Right hindlimb (tissue), 1 donor: ENCODE data around the gene IGSF11.
"Not testable (repeated sequence)": the region's sequence is repeated elsewhere in the genome, so short reads cannot be mapped to it uniquely, and the experiment has no call there.

ENCODE experiments used
- DNase-seq: peaks from one replicate; pipeline ENCODE4 v3.0.0-alpha.2; 2018

The IGSF11 gene, protein sequence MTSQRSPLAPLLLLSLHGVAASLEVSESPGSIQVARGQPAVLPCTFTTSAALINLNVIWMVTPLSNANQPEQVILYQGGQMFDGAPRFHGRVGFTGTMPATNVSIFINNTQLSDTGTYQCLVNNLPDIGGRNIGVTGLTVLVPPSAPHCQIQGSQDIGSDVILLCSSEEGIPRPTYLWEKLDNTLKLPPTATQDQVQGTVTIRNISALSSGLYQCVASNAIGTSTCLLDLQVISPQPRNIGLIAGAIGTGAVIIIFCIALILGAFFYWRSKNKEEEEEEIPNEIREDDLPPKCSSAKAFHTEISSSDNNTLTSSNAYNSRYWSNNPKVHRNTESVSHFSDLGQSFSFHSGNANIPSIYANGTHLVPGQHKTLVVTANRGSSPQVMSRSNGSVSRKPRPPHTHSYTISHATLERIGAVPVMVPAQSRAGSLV

DNA sequence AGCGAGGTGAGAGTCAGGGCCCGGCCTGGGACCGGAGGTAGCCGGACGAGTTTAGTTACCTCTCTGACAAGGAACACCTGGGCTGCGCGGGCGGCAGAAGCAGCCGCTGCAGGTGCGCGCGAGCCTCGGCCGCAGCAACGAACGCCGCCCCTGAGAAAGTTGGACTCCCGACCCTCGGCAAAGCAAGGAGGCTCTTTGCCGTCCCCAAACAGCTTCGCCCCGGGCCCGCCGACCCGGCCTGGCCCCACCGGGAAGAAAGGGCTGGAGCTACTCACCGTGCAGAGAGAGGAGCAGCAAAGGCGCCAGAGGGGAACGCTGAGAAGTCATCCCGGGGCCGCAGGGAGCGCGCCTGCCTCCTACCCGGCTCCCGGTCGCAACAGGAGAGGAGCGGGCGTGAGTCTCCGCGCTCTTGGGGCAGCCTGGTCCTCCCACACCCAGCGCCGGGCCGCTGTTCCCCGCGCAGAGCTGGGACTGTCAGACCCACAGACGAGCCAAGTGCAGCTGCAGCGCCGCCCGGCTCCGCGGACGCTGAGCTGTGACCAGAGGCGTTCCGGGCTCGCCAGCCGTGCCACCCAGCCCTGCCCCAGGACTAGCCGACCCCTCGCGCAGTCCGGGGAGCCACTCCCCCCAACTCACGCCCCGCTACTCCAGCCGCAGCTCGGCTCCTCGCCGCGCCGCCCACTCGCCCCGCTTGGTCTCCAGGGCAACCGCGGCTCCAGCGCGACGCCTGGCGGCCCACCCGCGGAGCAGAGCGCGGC, at the start of gene IGSF11:
IGSF11 (minus strand) TSS at position 591 of the 758 bp plus-strand sequence; CDS start at position 327, 264 bp downstream.
- peak; percentile 81 for DNase-seq

DNA sequence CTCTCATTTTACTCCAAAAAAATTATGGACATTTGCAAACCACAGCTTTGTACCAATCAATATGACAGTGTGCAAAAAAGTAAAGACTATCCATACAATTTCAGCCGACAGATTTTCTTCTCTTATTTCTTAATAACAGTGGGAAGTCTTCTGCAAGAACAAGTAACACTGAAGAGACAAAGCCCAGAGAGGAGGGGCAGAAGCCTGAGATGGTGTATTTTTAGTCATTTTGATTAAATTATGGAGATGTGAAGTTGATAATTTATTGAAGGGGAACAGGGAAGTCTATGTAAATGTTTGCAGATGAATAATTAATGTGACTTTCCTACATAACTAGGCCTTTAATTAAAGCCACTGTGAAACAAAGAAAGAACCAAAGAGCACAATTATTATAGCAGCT, 45.7 kb upstream of the IGSF11 start:
- no peak for DNase-seq

DNA sequence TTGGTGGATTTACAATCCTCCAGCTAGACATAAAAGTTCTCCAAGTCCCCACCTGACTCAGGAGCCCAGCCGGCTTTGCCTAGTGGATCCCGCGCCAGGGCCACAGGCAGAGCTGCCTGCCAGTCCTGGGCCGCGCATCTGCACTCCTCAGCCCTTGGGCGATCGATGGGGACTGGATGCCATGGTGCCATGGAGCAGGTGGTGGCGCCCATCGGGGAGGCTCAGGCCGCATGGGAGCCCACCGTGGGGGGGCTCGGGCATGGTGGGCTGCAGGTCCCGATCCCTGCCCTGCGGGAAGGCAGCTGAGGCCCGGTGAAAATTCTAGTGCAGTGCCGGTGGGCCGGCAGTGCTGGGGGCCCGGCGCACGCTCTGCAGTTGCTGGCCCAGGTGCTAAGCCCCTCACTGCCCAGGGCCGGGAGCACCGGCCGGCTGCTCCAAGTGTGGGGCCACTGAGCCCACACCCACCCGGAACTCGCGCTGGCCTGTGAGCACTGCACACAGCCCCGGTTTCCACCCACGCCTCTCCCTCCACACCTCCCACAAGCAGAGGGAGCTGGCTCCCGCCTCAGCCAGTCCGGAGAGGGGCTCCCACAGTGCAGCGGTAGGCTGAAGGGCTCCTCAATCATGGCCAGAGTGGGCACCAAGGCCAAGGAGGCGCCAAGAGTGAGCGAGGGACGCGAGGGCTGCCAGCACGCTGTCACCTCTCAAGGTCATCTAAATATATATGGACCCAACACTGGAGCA, 38.8 kb upstream of the IGSF11 start:
- DNase-seq: no peak

DNA sequence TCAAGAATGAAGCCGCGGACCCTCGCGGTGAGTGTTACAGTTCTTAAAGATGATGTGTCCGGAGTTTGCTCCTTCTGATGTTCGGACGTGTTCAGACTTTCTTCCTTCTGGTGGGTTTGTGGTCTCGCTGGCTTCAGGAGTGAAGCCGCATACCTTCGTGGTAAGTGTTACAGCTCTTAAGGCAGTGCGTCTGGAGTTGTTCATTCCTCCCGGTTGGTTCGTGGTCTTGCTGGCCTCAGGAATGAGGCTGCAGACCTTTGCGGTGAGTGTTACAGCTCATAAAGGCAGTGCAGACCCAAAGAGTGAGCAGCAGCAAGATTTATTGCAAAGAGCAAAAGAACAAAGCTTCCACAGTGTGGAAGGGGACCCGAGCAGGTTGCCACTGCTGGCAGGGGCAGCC, 37.8 kb upstream of the IGSF11 start:
- not testable (repeated sequence) for DNase-seq

DNA sequence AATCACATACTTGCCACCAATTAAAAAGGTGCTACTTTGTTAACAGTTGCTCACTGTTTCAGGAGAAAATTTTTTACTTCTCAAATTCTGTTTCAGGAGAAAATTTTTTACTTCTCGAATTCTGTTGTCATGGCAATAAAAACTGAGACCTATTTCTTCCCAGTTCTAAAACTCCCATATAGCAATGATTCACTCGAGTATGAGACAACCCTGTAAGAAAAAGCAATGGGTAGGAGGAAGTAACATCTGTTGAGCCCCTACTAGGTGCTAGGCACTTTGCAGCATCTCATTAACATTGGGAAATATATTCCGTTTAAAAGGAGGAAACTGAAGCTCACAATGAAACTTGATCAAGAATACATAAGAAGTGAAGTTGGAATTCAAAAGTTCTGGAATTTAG, 35.1 kb upstream of the IGSF11 start:
- DNase-seq: no peak

DNA sequence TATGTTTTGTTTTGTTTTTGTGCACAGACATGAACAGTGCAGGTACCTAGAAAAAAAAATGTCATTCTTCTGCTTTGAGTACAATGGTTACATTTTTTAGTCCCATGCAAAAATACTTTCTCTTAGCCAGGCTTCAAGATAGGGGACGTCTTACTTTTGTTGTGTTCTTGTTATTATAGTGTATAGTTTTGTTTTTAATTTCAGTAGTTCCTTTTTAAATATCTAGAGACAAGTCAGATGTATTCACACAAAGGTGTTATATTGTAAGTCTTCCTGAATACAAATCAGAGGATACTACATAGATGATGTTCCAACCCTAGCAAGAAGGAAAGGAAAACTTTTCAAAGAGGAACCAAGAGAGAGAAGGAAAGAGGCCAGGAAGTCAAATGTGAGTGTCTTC, 28.8 kb upstream of the IGSF11 start:
- no peak for DNase-seq

DNA sequence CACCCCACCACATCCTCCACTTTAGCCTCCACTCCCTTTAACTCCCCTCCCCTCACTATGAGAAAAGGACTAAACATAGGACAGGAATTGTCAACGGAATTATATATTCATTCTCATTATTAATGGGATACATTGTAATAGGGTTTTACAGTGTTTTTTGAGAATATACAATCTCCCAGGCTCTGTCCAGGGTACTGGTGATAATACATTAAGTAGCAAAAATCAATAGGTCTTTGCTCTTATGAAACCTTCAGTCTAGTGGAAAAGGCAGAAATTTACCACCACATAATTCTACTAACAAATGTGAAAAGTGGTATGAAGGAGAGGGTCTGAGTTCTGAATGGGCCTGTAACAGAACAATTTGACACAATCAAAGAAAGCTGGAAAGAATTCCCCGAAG, 28.2 kb upstream of the IGSF11 start:
- DNase-seq: no peak

DNA sequence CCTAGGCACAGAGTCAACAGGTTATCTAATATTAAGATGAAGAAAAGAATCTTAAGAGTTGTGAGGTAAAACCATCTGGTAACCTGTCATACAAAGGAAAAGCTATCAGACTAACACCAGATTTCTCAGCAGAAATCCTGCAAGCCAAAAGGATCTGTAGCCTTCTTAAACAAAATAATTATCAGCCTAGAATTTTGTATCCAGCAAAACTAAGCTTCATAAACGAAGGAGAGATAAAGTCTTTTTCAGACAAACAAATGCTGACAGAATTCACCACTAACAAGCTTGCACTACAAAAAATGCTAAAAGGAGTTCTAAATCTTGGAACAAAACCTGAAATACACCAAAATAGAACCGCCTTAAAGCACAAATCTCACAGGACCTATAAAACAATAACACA, 9.9 kb upstream of the IGSF11 start:
- no peak for DNase-seq

DNA sequence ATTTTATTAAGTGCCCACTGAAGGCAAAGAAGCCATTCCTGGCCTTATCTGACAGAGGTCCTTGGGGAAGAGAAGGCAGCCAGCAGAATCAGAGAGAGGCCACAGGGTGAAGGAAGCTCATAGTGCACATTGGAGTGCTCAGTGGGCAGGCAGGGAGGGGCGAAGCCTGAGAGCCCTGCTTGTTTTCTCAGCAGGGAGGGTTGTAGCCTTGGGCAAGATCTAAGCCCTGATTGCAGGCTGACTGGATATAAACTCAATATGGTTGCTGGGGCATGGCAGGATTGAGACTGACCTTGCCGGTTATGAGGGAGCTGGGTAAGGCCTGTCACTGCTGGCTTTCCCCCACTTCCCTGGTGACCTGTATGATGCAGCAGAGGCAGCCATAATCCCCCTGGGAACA, 7.5 kb upstream of the IGSF11 start:
- no peak for DNase-seq

DNA sequence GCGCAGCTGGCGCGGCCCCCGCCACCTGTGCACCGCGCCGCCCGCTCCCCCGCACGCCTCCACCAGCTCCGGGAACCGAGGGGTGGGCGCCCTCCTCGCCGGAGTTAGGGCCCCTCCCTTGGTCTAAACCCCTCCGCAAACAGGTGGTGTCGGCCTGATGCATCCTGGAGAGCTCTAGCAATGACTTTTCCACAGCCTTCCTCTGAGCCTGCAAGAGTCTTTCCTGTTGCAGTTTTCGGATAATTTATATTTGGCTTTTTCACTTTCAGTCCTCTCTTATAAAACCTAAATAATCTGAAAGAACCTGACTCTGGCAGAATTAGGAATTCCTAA, 334 bp upstream of the IGSF11 start:
- DNase-seq: no peak

DNA sequence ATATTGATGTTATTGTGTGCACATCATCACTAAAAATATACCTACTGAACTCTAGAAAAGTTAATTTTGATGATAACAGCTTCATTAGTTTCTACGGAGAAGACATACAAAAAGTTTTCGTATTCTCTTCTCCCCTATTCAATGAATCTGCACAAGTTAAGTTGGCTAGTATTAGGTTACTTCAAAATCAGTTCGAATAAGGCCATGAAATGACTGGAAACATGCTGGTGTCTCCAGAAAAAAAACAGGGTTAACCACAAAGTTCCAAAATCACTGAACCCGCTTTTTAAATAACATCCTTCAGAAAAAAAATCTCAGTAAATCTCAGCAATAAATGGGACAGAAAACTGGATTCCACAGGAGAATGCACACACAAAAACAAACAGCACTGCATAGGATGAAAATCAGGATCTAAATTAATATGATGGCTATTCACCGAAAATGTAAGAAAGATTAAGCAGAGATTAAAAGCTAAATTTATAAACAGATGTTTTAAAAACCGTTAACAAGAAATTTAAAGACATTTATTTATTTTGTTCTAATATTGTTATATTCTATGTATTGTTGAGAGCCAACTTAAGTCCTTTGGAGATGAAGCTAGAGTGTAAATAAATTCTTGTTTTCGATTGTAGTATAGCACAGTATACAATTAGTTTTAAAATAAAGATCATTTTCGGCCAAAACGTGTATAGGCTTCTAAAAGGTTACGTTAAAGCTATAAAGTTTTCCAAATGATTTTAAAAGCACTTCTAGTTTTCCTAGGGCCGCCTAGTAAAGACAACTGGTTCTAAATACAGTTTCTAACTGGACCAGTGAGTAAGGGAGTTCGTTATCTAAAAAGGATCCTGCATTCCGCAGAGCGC, 1.0 kb downstream of the IGSF11 start:
- no peak for DNase-seq

DNA sequence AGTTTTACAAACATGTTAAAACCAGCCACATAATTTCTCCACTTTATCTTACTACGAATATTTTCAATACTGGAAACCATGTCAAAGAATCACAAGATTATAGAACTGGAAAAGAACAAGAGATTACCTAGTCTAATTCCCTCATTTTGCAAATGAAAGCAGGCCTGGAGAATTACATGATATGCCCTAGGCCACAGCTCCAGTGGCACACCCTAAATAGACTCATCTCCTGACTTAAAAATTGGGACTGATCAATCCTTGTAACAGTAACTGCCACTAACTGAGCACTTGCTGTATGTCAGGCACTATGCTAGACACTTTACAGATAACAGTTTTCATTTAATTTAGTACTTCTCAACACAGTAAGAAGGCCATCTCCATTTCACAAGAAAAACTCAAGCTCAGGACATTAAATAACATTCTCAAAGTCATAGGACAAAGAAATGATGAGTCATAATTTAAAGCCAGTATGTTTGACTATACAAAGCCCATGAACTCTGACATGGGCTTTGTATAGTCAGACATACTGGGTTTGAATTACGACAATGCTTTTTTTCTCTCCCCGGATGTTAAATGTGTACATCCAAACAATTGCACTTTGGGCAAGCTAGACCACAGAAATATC, 9.4 kb downstream of the IGSF11 start:
- no peak for DNase-seq

DNA sequence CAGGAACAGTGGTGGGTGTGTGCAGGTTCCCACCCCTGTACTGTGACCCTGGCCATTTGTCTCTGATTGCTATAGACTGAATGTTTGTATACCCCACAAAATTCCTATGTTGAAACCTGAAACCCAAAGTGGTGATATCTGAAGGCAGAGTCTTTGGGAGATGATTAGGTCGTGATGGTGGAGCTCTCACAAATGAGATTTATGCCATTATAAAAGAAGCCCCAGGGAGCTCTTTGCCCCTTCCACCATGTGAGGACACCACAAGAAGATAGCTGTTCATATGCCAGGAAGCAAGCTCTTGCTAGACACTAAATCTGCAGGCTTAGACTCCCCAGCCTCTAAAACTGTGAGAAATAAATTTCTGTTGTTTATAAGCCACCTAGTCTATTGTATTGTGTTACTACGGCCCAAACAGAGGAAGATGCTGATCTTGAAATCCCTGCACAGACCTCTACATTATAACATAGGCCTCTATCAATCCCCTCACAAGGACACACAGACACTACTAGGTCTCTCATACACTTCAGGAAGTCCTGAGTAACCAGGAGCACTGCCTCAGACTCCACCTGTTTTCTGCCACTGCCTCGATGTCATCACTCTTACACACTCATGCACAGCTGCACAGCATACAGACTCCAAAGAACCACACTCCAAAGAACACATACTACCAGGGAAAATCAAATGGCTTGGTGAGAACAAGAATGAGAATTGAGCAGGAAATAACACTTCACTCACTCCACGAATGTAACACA, 14.7 kb downstream of the IGSF11 start:
- no peak for DNase-seq

DNA sequence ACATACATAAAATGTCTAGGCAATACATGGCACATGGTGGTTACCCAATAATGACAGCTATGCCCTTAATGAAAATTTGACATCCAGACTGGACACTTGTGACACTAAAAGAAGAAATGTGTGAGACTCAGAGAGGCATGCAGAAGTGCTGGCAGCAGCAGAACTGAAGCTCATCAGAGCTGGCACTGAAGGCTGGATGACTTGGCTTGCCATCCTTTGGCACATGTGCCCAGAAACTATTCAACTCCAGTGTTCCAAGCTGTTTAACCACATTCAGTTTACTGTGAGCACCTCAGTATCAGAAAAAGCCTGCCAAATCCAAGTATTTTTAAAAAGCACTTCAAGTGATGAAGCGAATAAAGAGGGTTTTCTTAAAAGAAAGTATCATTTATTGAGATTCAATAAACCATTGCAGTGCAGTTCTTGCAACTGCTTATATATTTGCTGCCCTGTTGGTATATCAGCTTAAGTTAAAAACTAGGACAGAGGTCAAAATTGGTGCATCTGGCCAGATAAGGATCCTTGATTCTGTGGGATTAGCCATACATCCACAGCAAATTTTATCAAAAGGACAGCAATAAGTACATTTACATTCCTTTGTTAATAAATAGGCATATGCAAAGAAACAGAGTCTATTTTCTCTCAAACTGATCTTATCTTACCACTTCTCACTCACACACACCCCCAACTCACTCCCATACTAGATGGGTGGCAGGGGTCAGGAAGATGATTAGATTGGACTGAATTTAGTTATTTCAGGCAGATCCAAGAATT, 15.8 kb downstream of the IGSF11 start:
- no peak for DNase-seq

DNA sequence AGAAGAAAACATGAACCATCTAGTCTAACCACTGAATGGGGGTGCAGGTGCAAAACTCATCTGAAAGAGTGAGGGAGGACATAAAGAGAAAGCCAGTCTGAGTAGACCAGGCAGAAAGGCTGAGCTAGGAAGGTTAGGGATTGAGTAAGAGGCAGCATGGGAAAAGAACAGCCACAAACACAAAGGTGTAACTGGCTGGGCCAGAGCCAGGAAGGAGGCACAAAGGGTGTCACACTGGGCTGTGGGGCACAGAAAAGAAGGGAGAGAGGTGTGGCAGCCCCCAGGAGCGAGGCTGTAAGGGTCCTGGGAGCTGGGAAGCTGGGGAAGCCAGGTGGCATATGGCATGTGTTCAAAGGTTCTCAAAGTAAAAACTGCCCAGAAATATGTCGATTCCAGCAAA, 18.7 kb downstream of the IGSF11 start:
- DNase-seq: no peak

DNA sequence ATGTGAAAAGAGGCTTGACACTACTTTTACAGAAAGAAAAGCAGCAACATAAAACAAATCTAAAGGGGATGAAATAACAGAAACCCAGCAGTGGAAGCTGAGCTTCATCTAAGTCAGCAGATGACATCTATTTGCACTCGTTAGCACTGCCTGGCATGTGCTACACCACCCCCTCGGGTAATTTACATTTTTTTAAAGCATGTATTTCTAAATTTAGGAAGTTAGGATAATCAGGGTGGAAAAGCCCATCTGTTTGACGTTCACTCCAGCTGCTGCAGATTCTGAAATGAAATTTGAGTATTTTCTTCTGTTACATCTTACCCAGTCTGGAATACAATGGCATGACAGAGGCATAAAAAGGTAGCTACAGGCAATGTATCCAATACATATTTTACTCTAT, 20.7 kb downstream of the IGSF11 start:
- no peak for DNase-seq

DNA sequence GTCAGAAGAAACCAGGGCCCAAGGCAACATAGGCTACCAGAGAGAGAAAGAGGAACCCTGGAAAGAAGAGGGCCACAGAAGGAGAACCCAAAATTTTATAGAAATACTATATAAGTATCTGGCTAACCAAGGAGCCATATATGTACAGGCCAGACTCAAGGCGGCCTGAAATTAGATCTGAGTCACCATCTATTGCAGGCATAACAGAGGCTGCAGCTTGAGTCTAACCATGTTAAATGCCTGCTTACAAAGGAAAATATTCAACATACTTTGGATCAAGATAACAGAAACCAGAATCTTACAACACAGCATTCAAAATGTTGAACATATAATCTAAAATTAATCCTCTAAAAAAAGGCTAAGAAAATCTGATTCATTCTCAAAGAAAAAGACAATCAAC, 23.1 kb downstream of the IGSF11 start:
- DNase-seq: no peak

DNA sequence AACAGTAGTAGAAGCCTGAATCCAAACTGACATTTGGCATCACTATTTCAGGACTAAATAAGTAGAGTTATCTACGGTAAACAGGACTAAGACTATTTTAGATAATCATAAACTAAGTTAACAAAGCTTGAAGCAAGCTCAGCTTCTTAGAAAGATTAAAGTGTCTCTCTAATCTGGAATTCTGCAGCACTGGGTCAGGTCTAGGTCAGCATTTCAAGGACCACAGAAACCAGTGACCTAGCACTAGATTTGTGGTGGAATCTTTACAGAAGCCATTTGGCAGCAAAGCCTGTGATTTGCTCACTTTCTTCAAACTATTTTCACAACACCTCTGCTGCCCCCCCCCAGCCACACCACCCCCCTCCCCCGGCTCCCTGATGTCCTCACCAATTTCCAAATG, 37.5 kb downstream of the IGSF11 start:
- DNase-seq: no peak

DNA sequence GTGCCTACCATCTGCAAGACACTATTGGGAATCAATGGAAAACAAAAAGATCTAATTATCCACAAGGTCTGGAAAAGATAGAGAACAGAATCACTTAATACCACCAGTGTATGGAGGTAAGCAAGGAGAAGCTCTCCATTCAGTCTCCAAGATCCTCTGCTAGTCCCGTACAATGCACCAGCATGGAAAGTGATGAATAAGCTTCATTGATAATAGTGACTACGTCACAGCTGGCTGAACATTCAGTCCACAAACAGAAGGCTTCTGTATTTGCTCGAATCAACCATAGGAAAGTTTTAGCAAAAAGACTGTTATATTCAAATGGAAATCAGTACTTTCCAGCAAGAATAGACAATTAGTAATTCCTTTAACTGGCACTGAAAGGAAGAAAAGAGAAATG, 42.9 kb downstream of the IGSF11 start:
- no peak for DNase-seq

DNA sequence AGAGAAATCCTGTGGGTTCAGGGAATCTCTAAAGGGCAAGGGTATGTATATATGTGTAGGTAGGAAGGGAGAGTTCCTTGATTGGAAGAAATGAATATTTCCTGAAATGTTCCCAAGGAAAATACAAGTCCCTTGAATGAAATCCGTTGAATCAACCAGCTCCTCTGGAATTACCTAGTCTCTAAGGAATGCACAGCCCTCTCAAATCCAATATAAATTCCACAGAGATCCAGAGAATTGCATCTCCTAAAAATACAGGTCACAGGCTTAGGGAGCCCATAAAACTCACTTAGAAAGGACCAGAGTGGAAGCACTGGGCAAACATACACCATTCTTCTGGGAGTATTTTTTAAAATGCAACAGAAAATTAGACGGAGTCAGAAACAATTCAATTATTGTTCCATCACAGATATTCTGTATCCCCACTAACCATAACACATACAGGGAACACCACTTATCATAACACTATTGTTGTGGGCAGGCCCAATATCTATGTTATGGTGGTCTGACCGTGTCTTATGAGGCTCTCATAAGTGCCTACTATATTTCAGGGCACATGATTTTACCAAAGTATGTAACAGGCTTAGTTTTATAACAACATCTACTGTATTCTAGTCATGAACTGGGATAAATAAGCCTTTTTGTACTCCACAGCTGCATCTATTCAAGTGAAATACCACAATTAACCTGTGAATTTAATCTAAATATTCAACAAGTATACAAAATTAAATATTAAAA, 43.7 kb downstream of the IGSF11 start:
- DNase-seq: no peak
